ENCODE data around the gene CLCC1. TPM values are rescaled to one million over a fixed set of nuclear protein-coding genes. Genes with fewer than 3 reads are reported as not detected.

CLCC1 gene
- total RNA-seq, 1 experiment from 2014 or later, result 14.3 TPM

- H3K4me3 ChIP-seq (replicated peaks in 1 of 2; ENCODE audit: low read depth in 1 of 2, low read length in 2 of 2), result no peak overlapping the region
- no peaks in the 10 kb centered on the region for H3K9me2 ChIP-seq (ENCODE audit: insufficient read depth)
- no peaks in the 10 kb centered on the region for H3K36me3 ChIP-seq (ENCODE audit: control insufficient read depth in 1 of 2, insufficient read depth in 2 of 2, low read length in 2 of 2)
- ATAC-seq (no peak), DNase-seq (ENCODE audit: low read depth, low spot score) (no peak)
- H3K79me2 ChIP-seq (ENCODE audit: insufficient read depth, low read length), result no peaks in the 10 kb centered on the region
- H3K9ac ChIP-seq (ENCODE audit: low read length), result no peak overlapping the region
- ChIA-PET RAD21 (ENCODE audit: low non-redundant PET in 1 of 2, low total read pairs in 2 of 2, uncharacterized antibody in 2 of 2, unreplicated experiment in 2 of 2) (no interaction called here), POLR2A (no interaction called here), CTCF (no interaction called here)
- H3K27ac ChIP-seq (ENCODE audit: low read depth, low read length), result no peak overlapping the region
- no peaks in the 10 kb centered on the region for H3K4me1 ChIP-seq (ENCODE audit: control insufficient read depth in 1 of 2, insufficient read depth in 2 of 2, low read length in 2 of 2)
- H3K27me3 ChIP-seq (ENCODE audit: insufficient read depth, low read length), result no peaks in the 10 kb centered on the region
- TF ChIP-seq CTCF (IDR thresholded peaks at IDR 0.05 in 2 of 3, conservative IDR thresholded peaks at IDR 0.05 in 1 of 3; ENCODE audit: borderline replicate concordance in 1 of 3, insufficient read depth in 1 of 3, low read depth in 2 of 3, low read length in 2 of 3), result no peak
- no peak for TF ChIP-seq CBX3 (IDR thresholded peaks at IDR 0.05; ENCODE audit: low read depth)
- TF ChIP-seq POLR2AphosphoS5 (IDR thresholded peaks at IDR 0.05; ENCODE audit: low read depth, low read length), result no peak
- TF ChIP-seq SP1 (IDR thresholded peaks at IDR 0.05; ENCODE audit: low read depth), result no peak
- no peak for TF ChIP-seq ELF1 (IDR thresholded peaks at IDR 0.05; ENCODE audit: borderline replicate concordance, low read depth)
- no peak for TF ChIP-seq POLR2A (IDR thresholded peaks at IDR 0.05; ENCODE audit: borderline replicate concordance, extremely low read depth, insufficient read depth, insufficient read length)
- TF ChIP-seq JUND (IDR thresholded peaks at IDR 0.05), result no peak
- no peak for TF ChIP-seq EZH2 (IDR thresholded peaks at IDR 0.05)
- no peak for TF ChIP-seq FOSL1 (IDR thresholded peaks at IDR 0.05; ENCODE audit: low read depth)
- TF ChIP-seq CEBPB (IDR thresholded peaks at IDR 0.05; ENCODE audit: low read depth), result no peak
- no peak for TF ChIP-seq EZH2phosphoT487 (IDR thresholded peaks at IDR 0.05; ENCODE audit: borderline replicate concordance)
- TF ChIP-seq, protein P1, sequence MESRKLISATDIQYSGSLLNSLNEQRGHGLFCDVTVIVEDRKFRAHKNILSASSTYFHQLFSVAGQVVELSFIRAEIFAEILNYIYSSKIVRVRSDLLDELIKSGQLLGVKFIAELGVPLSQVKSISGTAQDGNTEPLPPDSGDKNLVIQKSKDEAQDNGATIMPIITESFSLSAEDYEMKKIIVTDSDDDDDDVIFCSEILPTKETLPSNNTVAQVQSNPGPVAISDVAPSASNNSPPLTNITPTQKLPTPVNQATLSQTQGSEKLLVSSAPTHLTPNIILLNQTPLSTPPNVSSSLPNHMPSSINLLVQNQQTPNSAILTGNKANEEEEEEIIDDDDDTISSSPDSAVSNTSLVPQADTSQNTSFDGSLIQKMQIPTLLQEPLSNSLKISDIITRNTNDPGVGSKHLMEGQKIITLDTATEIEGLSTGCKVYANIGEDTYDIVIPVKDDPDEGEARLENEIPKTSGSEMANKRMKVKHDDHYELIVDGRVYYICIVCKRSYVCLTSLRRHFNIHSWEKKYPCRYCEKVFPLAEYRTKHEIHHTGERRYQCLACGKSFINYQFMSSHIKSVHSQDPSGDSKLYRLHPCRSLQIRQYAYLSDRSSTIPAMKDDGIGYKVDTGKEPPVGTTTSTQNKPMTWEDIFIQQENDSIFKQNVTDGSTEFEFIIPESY (IDR thresholded peaks at IDR 0.05; ENCODE audit: extremely low read depth, insufficient replicate concordance, low read length), result no peak
- no peak for TF ChIP-seq ATF3 (IDR thresholded peaks at IDR 0.05)
- no peak for TF ChIP-seq SIN3A (IDR thresholded peaks at IDR 0.05; ENCODE audit: low read depth)
- TF ChIP-seq TCF7L2 (IDR thresholded peaks at IDR 0.05; ENCODE audit: borderline replicate concordance, extremely low read depth, insufficient read depth, insufficient read length), result no peak
- intact Hi-C loops (cut with micrococcal nuclease), result no loop called here
- H2AFZ ChIP-seq (ENCODE audit: low read depth, low read length, poor library complexity, severe bottlenecking), result no peak overlapping the region
- no peak overlapping the region for H3K4me2 ChIP-seq (ENCODE audit: low read length)
- no TSS peak for BruUV-seq (replicated peaks)
- no peaks in the 10 kb centered on the region for H3K9me3 ChIP-seq (ENCODE audit: control insufficient read depth in 1 of 2, insufficient read depth in 1 of 2, low read depth in 1 of 2, low read length in 2 of 2)
- no peaks in the 10 kb centered on the region for H4K20me1 ChIP-seq (ENCODE audit: insufficient read depth)
Observed at GRCh38 chr1:108976658-108977057, 13.4 kb upstream of the CLCC1 start.
